ENCODE measurements around the gene UBE2G1. TPM values are rescaled to one million over a fixed set of nuclear protein-coding genes. Genes with fewer than 3 reads are reported as not detected.
A peak's percentile ranks its signal among the peaks of the same experiment; 100 is the strongest.

UBE2G1 gene
- total and polyA plus RNA-seq, 4 donors: 15.5 to 48.3 (median 34.3) TPM

GRCh38 chr17:4365628-4366326 is 698 bp downstream of the UBE2G1 start:
- 0 to 1% methylated on average over 55 to 82 of the region's 82 CpGs for WGBS, 2 donors
- DNase-seq (peak; percentile 60 to 84), ATAC-seq (ENCODE audit: low FRiP score) (peak; percentile 53)
- Histone ChIP-seq H3K36me3 (ENCODE audit: control insufficient read depth in 1 of 2, insufficient read depth in 2 of 2, low read length in 1 of 2) (no peaks in the 10 kb centered on the region), H3K27ac (ENCODE audit: low read depth in 1 of 2, low read length in 2 of 2) (peak overlapping the region; percentile 54 to 85), H3K27me3 (ENCODE audit: control insufficient read depth in 1 of 2, insufficient read depth in 2 of 2, low read length in 1 of 2) (no peaks in the 10 kb centered on the region), H3K9me3 (ENCODE audit: control insufficient read depth, low read length) (no peaks in the 10 kb centered on the region), H3K4me1 (ENCODE audit: control insufficient read depth in 1 of 2, insufficient read depth in 2 of 2, low read length in 2 of 2) (peaks cover 0 to 2% of the 10 kb centered on the region in 2 donors), H3K4me3 (ENCODE audit: low read length in 2 of 2) (peak overlapping the region; percentile 88 to 90)
- intact Hi-C loops (cut with DNase I): loop anchor here (2.0 to 10.0 kb wide), 3 partner anchors 37 to 158 kb away; no protein-coding TSS in a partner anchor

- Histone ChIP-seq H3K27me3 (ENCODE audit: control insufficient read depth in 1 of 2, insufficient read depth in 2 of 2, low read length in 1 of 2) (no peaks in the 10 kb centered on the region), H3K27ac (ENCODE audit: low read depth in 1 of 2, low read length in 2 of 2) (peak overlapping the region; percentile 54 to 85), H3K36me3 (ENCODE audit: control insufficient read depth in 1 of 2, insufficient read depth in 2 of 2, low read length in 1 of 2) (no peaks in the 10 kb centered on the region), H3K9me3 (ENCODE audit: control insufficient read depth, low read length) (no peaks in the 10 kb centered on the region), H3K4me3 (ENCODE audit: low read length in 2 of 2) (peak overlapping the region; percentile 88 to 90), H3K4me1 (ENCODE audit: control insufficient read depth in 1 of 2, insufficient read depth in 2 of 2, low read length in 2 of 2) (peaks cover 0 to 2% of the 10 kb centered on the region in 2 donors)
- DNase-seq: peak; percentile 95 to 96
- 0% methylated on average over 31 to 38 of the region's 38 CpGs for WGBS, 2 donors
- peak; percentile 89 for ATAC-seq (ENCODE audit: low FRiP score)
- intact Hi-C loops (cut with DNase I): loop anchor here (2.0 to 10.0 kb wide), 3 partner anchors 36 to 158 kb away; no protein-coding TSS in a partner anchor
Measured at GRCh38 chr17:4365103-4365627, 1.3 kb downstream of the UBE2G1 start.

GRCh38 chr17:4364622-4365041 is 1.8 kb downstream of the UBE2G1 start:
- Histone ChIP-seq H3K36me3 (ENCODE audit: control insufficient read depth in 1 of 2, insufficient read depth in 2 of 2, low read length in 1 of 2) (no peaks in the 10 kb centered on the region), H3K27ac (ENCODE audit: low read depth in 1 of 2, low read length in 2 of 2) (no peak overlapping the region), H3K9me3 (ENCODE audit: control insufficient read depth, low read length) (no peaks in the 10 kb centered on the region), H3K27me3 (ENCODE audit: control insufficient read depth in 1 of 2, insufficient read depth in 2 of 2, low read length in 1 of 2) (no peaks in the 10 kb centered on the region), H3K4me3 (ENCODE audit: low read length in 2 of 2) (peak overlapping the region; percentile 88 to 90), H3K4me1 (ENCODE audit: control insufficient read depth in 1 of 2, insufficient read depth in 2 of 2, low read length in 2 of 2) (peaks cover 0 to 2% of the 10 kb centered on the region in 2 donors)
- intact Hi-C loops (cut with DNase I): loop anchor here (2.0 to 10.0 kb wide), 3 partner anchors 36 to 157 kb away; no protein-coding TSS in a partner anchor
- DNase-seq (peak in 1 of 2 donors; percentile 58), ATAC-seq (ENCODE audit: low FRiP score) (no peak)
- WGBS, 2 donors: 66 to 67% methylated on average over 18 of the region's 18 CpGs

GRCh38 chr17:4362141-4362540 is 4.3 kb downstream of the UBE2G1 start:
- ATAC-seq (ENCODE audit: low FRiP score) (no peak), DNase-seq (no peak)
- Histone ChIP-seq H3K4me1 (ENCODE audit: control insufficient read depth in 1 of 2, insufficient read depth in 2 of 2, low read length in 2 of 2) (peaks cover 2% of the 10 kb centered on the region in 2 donors), H3K9me3 (ENCODE audit: control insufficient read depth, low read length) (no peaks in the 10 kb centered on the region), H3K27me3 (ENCODE audit: control insufficient read depth in 1 of 2, insufficient read depth in 2 of 2, low read length in 1 of 2) (no peaks in the 10 kb centered on the region), H3K36me3 (ENCODE audit: control insufficient read depth in 1 of 2, insufficient read depth in 2 of 2, low read length in 1 of 2) (no peaks in the 10 kb centered on the region), H3K27ac (ENCODE audit: low read depth in 1 of 2, low read length in 2 of 2) (no peak overlapping the region), H3K4me3 (ENCODE audit: low read length in 2 of 2) (no peak overlapping the region)
- intact Hi-C loops (cut with DNase I): loop anchor here in 1 of 2 donors (10.0 kb wide), 1 partner anchor 57 kb away; no protein-coding TSS in a partner anchor
- 30 to 39% methylated on average over 4 of the region's 4 CpGs for WGBS, 2 donors

- no peak for ATAC-seq (ENCODE audit: low FRiP score)
Measured at GRCh38 chr17:4358154-4358553, 8.3 kb downstream of the UBE2G1 start.

GRCh38 chr17:4357671-4358070 is 8.8 kb downstream of the UBE2G1 start:
- intact Hi-C loops (cut with DNase I): no loop called here
- 92 to 96% methylated on average over 1 of the region's 1 CpG for WGBS, 2 donors
- H3K27me3 ChIP-seq (ENCODE audit: control insufficient read depth in 1 of 2, insufficient read depth in 2 of 2, low read length in 1 of 2): no peaks in the 10 kb centered on the region
- no peaks in the 10 kb centered on the region for H3K9me3 ChIP-seq (ENCODE audit: control insufficient read depth, low read length)
- no peak overlapping the region for H3K27ac ChIP-seq (ENCODE audit: low read depth in 1 of 2, low read length in 2 of 2)
- H3K4me1 ChIP-seq (ENCODE audit: control insufficient read depth in 1 of 2, insufficient read depth in 2 of 2, low read length in 2 of 2): peaks cover 2 to 6% of the 10 kb centered on the region in 2 donors
- no peak overlapping the region for H3K4me3 ChIP-seq (ENCODE audit: low read length in 2 of 2)
- DNase-seq: no peak
- no peaks in the 10 kb centered on the region for H3K36me3 ChIP-seq (ENCODE audit: control insufficient read depth in 1 of 2, insufficient read depth in 2 of 2, low read length in 1 of 2)
- ATAC-seq (ENCODE audit: low FRiP score): no peak

More at GRCh38 chr17:4358154-4358553, 8.3 kb downstream of the UBE2G1 start:
- intact Hi-C loops (cut with DNase I): no loop called here
- Histone ChIP-seq H3K27me3 (ENCODE audit: control insufficient read depth in 1 of 2, insufficient read depth in 2 of 2, low read length in 1 of 2) (no peaks in the 10 kb centered on the region), H3K27ac (ENCODE audit: low read depth in 1 of 2, low read length in 2 of 2) (no peak overlapping the region), H3K4me1 (ENCODE audit: control insufficient read depth in 1 of 2, insufficient read depth in 2 of 2, low read length in 2 of 2) (peaks cover 2 to 6% of the 10 kb centered on the region in 2 donors), H3K9me3 (ENCODE audit: control insufficient read depth, low read length) (no peaks in the 10 kb centered on the region), H3K36me3 (ENCODE audit: control insufficient read depth in 1 of 2, insufficient read depth in 2 of 2, low read length in 1 of 2) (no peaks in the 10 kb centered on the region), H3K4me3 (ENCODE audit: low read length in 2 of 2) (no peak overlapping the region)
- peak in 1 of 2 donors; percentile 12 for DNase-seq
- WGBS, 2 donors: 95 to 96% methylated on average over 4 of the region's 4 CpGs

- Histone ChIP-seq H3K27ac (ENCODE audit: low read depth in 1 of 2, low read length in 2 of 2) (no peak overlapping the region), H3K4me1 (ENCODE audit: control insufficient read depth in 1 of 2, insufficient read depth in 2 of 2, low read length in 2 of 2) (peaks cover 0 to 6% of the 10 kb centered on the region in 2 donors), H3K36me3 (ENCODE audit: control insufficient read depth in 1 of 2, insufficient read depth in 2 of 2, low read length in 1 of 2) (no peaks in the 10 kb centered on the region), H3K4me3 (ENCODE audit: low read length in 2 of 2) (no peak overlapping the region), H3K9me3 (ENCODE audit: control insufficient read depth, low read length) (no peaks in the 10 kb centered on the region), H3K27me3 (ENCODE audit: control insufficient read depth in 1 of 2, insufficient read depth in 2 of 2, low read length in 1 of 2) (no peaks in the 10 kb centered on the region)
- ATAC-seq (ENCODE audit: low FRiP score) (no peak), DNase-seq (no peak)
- 64 to 67% methylated on average over 3 of the region's 3 CpGs for WGBS, 2 donors
- intact Hi-C loops (cut with DNase I): no loop called here
Measured at GRCh38 chr17:4357030-4357628, 9.3 kb downstream of the UBE2G1 start.

GRCh38 chr17:4354862-4355514 is 11.5 kb downstream of the UBE2G1 start:
- ATAC-seq (ENCODE audit: low FRiP score) (no peak), DNase-seq (no peak)
- Histone ChIP-seq H3K27me3 (ENCODE audit: control insufficient read depth in 1 of 2, insufficient read depth in 2 of 2, low read length in 1 of 2) (no peaks in the 10 kb centered on the region), H3K36me3 (ENCODE audit: control insufficient read depth in 1 of 2, insufficient read depth in 2 of 2, low read length in 1 of 2) (no peaks in the 10 kb centered on the region), H3K9me3 (ENCODE audit: control insufficient read depth, low read length) (no peaks in the 10 kb centered on the region), H3K27ac (ENCODE audit: low read depth in 1 of 2, low read length in 2 of 2) (no peak overlapping the region), H3K4me3 (ENCODE audit: low read length in 2 of 2) (no peak overlapping the region), H3K4me1 (ENCODE audit: control insufficient read depth in 1 of 2, insufficient read depth in 2 of 2, low read length in 2 of 2) (peaks cover 0 to 6% of the 10 kb centered on the region in 2 donors)
- 67 to 72% methylated on average over 11 of the region's 11 CpGs for WGBS, 2 donors
- intact Hi-C loops (cut with DNase I): no loop called here

Data from aorta (tissue), 5 donors.